Measurements from ENCODE around the gene CLDND2. TPM values are rescaled to one million over a fixed set of nuclear protein-coding genes. Genes with fewer than 3 reads are reported as not detected.

Gene CLDND2
- total RNA-seq, 1 donor = 0.36 TPM

GRCh38 chr19:51330366-51330765, 38.4 kb downstream of the CLDND2 start:
- no peak overlapping the region for H3K4me3 ChIP-seq (ENCODE audit: low read depth, low read length)
- TF ChIP-seq CTCF (IDR thresholded peaks at IDR 0.05; ENCODE audit: insufficient read depth, low read length) = no peak
- no peak for DNase-seq (ENCODE audit: low read depth)

- no peak for TF ChIP-seq CTCF (IDR thresholded peaks at IDR 0.05; ENCODE audit: insufficient read depth, low read length)
- DNase-seq (ENCODE audit: low read depth) = no peak
Measured at GRCh38 chr19:51329411-51329810, 39.4 kb downstream of the CLDND2 start.

GRCh38 chr19:51327066-51328001, 41.5 kb downstream of the CLDND2 start:
- no peak for TF ChIP-seq CTCF (IDR thresholded peaks at IDR 0.05; ENCODE audit: insufficient read depth, low read length)
- peak; percentile 28 for DNase-seq (ENCODE audit: low read depth)
- H3K4me3 ChIP-seq (ENCODE audit: low read depth, low read length) = peak overlapping the region; percentile 44

More at GRCh38 chr19:51329411-51329810, 39.4 kb downstream of the CLDND2 start:
- H3K4me3 ChIP-seq (ENCODE audit: low read depth, low read length) = no peak overlapping the region

- DNase-seq (ENCODE audit: low read depth) = no peak
- TF ChIP-seq CTCF (IDR thresholded peaks at IDR 0.05; ENCODE audit: insufficient read depth, low read length) = no peak
- no peak overlapping the region for H3K4me3 ChIP-seq (ENCODE audit: low read depth, low read length)
Measured at GRCh38 chr19:51326216-51327065, 42.4 kb downstream of the CLDND2 start.

- DNase-seq (ENCODE audit: low read depth) = no peak
- no peak for TF ChIP-seq CTCF (IDR thresholded peaks at IDR 0.05; ENCODE audit: insufficient read depth, low read length)
- H3K4me3 ChIP-seq (ENCODE audit: low read depth, low read length) = no peak overlapping the region
Measured at GRCh38 chr19:51325161-51325976, 43.4 kb downstream of the CLDND2 start.

GRCh38 chr19:51324167-51324481, 44.7 kb downstream of the CLDND2 start:
- no peak overlapping the region for H3K4me3 ChIP-seq (ENCODE audit: low read depth, low read length)
- DNase-seq (ENCODE audit: low read depth) = no peak
- TF ChIP-seq CTCF (IDR thresholded peaks at IDR 0.05; ENCODE audit: insufficient read depth, low read length) = no peak
